Neural crest cell (in vitro differentiated cells): Measurements from ENCODE around the gene BLOC1S5. TPM values are rescaled to one million over a fixed set of nuclear protein-coding genes. Genes with fewer than 3 reads are reported as not detected.

ENCODE experiments used
- DNase-seq: peaks from one replicate; pipeline ENCODE4 v3.0.0; 2021; ENCODE audit warnings: low read depth, mixed read lengths, low spot score
- H3K27ac Mint-ChIP-seq: one replicate; pipeline ENCODE4 v1.8.0; 2021; ENCODE audit warnings: mild to moderate bottlenecking, mixed read lengths; ENCODE audit not compliant: unreplicated experiment
- H3K27me3 Mint-ChIP-seq: 2 replicates; pipeline ENCODE4 v1.8.0; 2021; ENCODE audit warnings: low read depth, mild to moderate bottlenecking, mixed read lengths
- H3K36me3 Mint-ChIP-seq: 2 replicates; pipeline ENCODE4 v1.8.0; 2021; ENCODE audit warnings: low read depth, mild to moderate bottlenecking, mixed read lengths
- H3K4me1 Mint-ChIP-seq: 2 replicates; pipeline ENCODE4 v1.8.0; 2021; ENCODE audit warnings: mixed read lengths
- H3K4me3 Mint-ChIP-seq: one replicate; pipeline ENCODE4 v1.8.0; 2021; ENCODE audit warnings: mild to moderate bottlenecking, mixed read lengths
- H3K9me3 Mint-ChIP-seq: 2 replicates; pipeline ENCODE4 v1.8.0; 2021; ENCODE audit warnings: mixed read lengths
- CTCF ChIP-seq: fragments of 200-600 bp; sonication (generic); conservative IDR thresholded peaks from 2 replicates; pipeline ENCODE4 v1.5.0; 2021; ENCODE audit warnings: antibody characterized with exemption, mild to moderate bottlenecking
- total RNA-seq: library from RNA; stranded (reverse); gene quantifications from 2 replicates; pipeline ENCODE4 v1.2.1, GENCODE V29; 2021

BLOC1S5 gene
- total RNA-seq, 1 donor from 2014 or later = 21.9 TPM

- TF ChIP-seq CTCF = no peak
- H3K4me3 Mint-ChIP-seq = no peak overlapping the region
- H3K36me3 Mint-ChIP-seq = peaks cover 51% of the 10 kb centered on the region
Measured at GRCh38 chr6:8090650-8091049, 26.5 kb upstream of the BLOC1S5 start.

GRCh38 chr6:8088886-8089285 is 24.7 kb upstream of the BLOC1S5 start:
- DNase-seq = no peak
- no peak overlapping the region for H3K27ac Mint-ChIP-seq
- TF ChIP-seq CTCF = no peak
- H3K9me3 Mint-ChIP-seq = peaks cover 14% of the 10 kb centered on the region
- H3K4me3 Mint-ChIP-seq = no peak overlapping the region
- no peaks in the 10 kb centered on the region for H3K4me1 Mint-ChIP-seq
- H3K27me3 Mint-ChIP-seq = no peaks in the 10 kb centered on the region
- peaks cover 49% of the 10 kb centered on the region for H3K36me3 Mint-ChIP-seq

More at GRCh38 chr6:8090650-8091049, 26.5 kb upstream of the BLOC1S5 start:
- no peak for DNase-seq
- H3K4me1 Mint-ChIP-seq = no peaks in the 10 kb centered on the region
- no peaks in the 10 kb centered on the region for H3K27me3 Mint-ChIP-seq
- H3K9me3 Mint-ChIP-seq = peaks cover 14% of the 10 kb centered on the region
- no peak overlapping the region for H3K27ac Mint-ChIP-seq

- H3K27me3 Mint-ChIP-seq = no peaks in the 10 kb centered on the region
- DNase-seq = no peak
- H3K9me3 Mint-ChIP-seq = peaks cover 14% of the 10 kb centered on the region
Measured at GRCh38 chr6:8087870-8088754, 23.9 kb upstream of the BLOC1S5 start.

GRCh38 chr6:8086755-8087306 is 22.6 kb upstream of the BLOC1S5 start:
- H3K27me3 Mint-ChIP-seq = no peaks in the 10 kb centered on the region
- no peak for TF ChIP-seq CTCF
- peaks cover 14% of the 10 kb centered on the region for H3K9me3 Mint-ChIP-seq
- no peak overlapping the region for H3K27ac Mint-ChIP-seq
- no peaks in the 10 kb centered on the region for H3K4me1 Mint-ChIP-seq
- DNase-seq = no peak
- H3K36me3 Mint-ChIP-seq = peaks cover 47% of the 10 kb centered on the region
- no peak overlapping the region for H3K4me3 Mint-ChIP-seq

More at GRCh38 chr6:8087870-8088754, 23.9 kb upstream of the BLOC1S5 start:
- no peak for TF ChIP-seq CTCF
- H3K36me3 Mint-ChIP-seq = peaks cover 49% of the 10 kb centered on the region
- no peaks in the 10 kb centered on the region for H3K4me1 Mint-ChIP-seq
- H3K27ac Mint-ChIP-seq = no peak overlapping the region
- H3K4me3 Mint-ChIP-seq = no peak overlapping the region

- Mint-ChIP-seq H3K27ac (no peak overlapping the region), H3K4me1 (no peaks in the 10 kb centered on the region), H3K36me3 (peaks cover 35% of the 10 kb centered on the region)
Measured at GRCh38 chr6:8085053-8085511, 20.9 kb upstream of the BLOC1S5 start.

More at GRCh38 chr6:8085053-8085511, 20.9 kb upstream of the BLOC1S5 start:
- peaks cover 9% of the 10 kb centered on the region for H3K9me3 Mint-ChIP-seq
- H3K27me3 Mint-ChIP-seq = no peaks in the 10 kb centered on the region
- H3K4me3 Mint-ChIP-seq = no peak overlapping the region
- no peak for DNase-seq
- no peak for TF ChIP-seq CTCF
